Activated naive CD4-positive, alpha-beta T cell treated with anti-CD3 and anti-CD28 coated beads for 36 hours (primary cell): ENCODE measurements around the gene SLC4A7. TPM values are rescaled to one million over a fixed set of nuclear protein-coding genes. Genes with fewer than 3 reads are reported as not detected.

Source experiments
- CTCF ChIA-PET: fragments of 350-600 bp; sonication (Branson Sonifier 250); formaldehyde crosslinking; loops from one replicate; lab custom pipeline; 2021; ENCODE audit warnings: antibody characterized with exemption; lab: Charles Lee
- DNase-seq: peaks from one replicate; pipeline ENCODE4 v3.0.0-alpha.2; 2020
- H3K27ac Mint-ChIP-seq: one replicate; pipeline ENCODE4 v1.8.0; 2021; ENCODE audit warnings: mild to moderate bottlenecking, mixed read lengths
- H3K27me3 Mint-ChIP-seq: one replicate; pipeline ENCODE4 v1.8.0; 2021; ENCODE audit warnings: low read depth, mixed read lengths
- H3K36me3 Mint-ChIP-seq: one replicate; pipeline ENCODE4 v1.8.0; 2021; ENCODE audit warnings: low read depth, mixed read lengths
- H3K4me1 Mint-ChIP-seq: one replicate; pipeline ENCODE4 v1.8.0; 2021; ENCODE audit warnings: low read depth, mixed read lengths
- H3K4me3 Mint-ChIP-seq: one replicate; pipeline ENCODE4 v1.8.0; 2021; ENCODE audit warnings: mild to moderate bottlenecking, moderate library complexity, mixed read lengths
- H3K9me3 Mint-ChIP-seq: one replicate; pipeline ENCODE4 v1.8.0; 2021; ENCODE audit warnings: mixed read lengths
- intact Hi-C: fragments of 100-400 bp; cut with micrococcal nuclease; formaldehyde crosslinking; loops from one replicate; pipeline ENCODE4 v1.15.1; 2023
- total RNA-seq, 2 experiments: library from RNA; stranded (reverse); gene quantifications; one replicate each; pipeline ENCODE4 v1.2.3, GENCODE V29; 2021

Gene SLC4A7
- total RNA-seq, 2 experiments from 2014 or later = 37.0 to 39.0 TPM

DNA sequence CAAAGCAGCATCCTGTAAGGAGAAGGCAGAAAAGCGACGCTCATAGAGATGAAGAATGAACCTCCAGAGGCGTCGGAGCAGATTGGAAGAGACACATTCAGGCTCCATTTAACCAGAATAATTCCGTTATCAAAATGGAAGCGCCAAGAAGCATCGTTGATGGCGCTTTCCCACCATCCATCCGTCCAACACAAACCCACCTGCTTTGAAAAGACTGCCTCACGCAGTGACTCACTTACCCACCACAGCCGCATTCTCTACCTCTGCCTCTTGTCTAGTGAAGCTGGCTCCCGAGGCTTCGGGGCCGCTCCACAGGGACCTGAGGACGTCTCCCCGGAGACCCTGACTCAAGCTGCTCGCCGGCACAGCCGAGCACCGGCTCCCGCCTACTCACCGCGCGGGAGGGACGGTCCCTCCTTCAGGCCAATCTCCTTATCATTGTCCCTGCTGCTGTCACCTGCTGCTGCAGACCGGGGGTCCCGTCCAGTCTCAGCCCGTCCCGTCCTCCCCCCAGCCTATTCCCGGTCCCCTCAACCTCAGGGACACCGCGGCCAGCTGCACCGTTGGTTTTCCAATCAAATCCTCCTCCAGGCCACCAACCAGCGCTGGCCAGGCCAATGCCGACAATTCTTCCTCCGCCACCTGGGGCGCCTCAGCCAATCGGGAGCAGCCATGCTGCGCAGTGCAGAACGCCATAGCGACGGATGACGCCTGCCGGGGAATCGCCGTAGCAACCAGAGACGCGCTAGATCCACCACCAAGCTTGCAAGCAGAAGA lies 115.2 kb downstream of the SLC4A7 start, which contains the start of gene NEK10:
Gene NEK10 (minus strand): TSS at position 553 of the 777 bp plus-strand sequence. CDS start 16,501 bp downstream, outside the sequence.
- H3K27me3 Mint-ChIP-seq = no peaks in the 10 kb centered on the region
- H3K9me3 Mint-ChIP-seq = no peaks in the 10 kb centered on the region
- intact Hi-C loops = loop anchor here (1.0 to 10.0 kb wide), 5 partner anchors 9 to 1584 kb away; partner anchors contain the start of genes AZI2, NGLY1, SLC4A7 and ZCWPW2
- peak within 1 kb of the TSS; percentile 94 for H3K4me3 Mint-ChIP-seq
- peaks cover 13% of the 10 kb centered on the region for H3K4me1 Mint-ChIP-seq
- peak within 1 kb of the TSS; percentile 63 for H3K27ac Mint-ChIP-seq
- DNase-seq = peak; percentile 91
- H3K36me3 Mint-ChIP-seq = no peaks in the 10 kb centered on the region
- CTCF ChIA-PET = interaction anchor here (1.0 kb wide), 1 partner anchor 98 kb away, joined by 5 read pairs; no protein-coding TSS in a partner anchor

DNA sequence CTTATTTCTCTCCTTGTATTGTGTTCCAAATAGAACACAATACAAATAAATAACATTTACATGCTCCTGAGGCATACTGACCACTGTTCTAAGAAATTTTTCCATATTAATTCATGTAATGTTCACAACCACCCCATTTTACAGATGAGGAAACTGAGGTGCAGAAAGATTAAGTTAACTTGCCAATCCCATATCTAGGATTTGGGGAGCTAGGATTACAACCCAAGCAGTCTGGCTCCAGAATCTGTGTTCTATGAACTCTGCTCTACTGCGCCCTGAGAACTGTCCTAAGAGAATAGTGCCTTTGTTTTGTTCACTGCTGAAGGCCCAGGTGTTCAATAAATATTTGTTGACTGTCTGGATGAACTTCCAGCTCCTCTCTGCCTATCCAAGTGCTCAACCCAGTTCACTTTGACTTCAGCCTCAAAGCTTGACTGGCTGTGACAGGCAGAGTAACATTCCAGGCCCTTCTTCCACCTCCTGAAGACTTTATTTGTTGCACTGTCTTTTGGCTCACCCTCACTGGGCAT lies 118.1 kb downstream of the SLC4A7 start:
- H3K4me1 Mint-ChIP-seq = peaks cover 13% of the 10 kb centered on the region
- DNase-seq = no peak
- H3K9me3 Mint-ChIP-seq = no peaks in the 10 kb centered on the region
- H3K36me3 Mint-ChIP-seq = no peaks in the 10 kb centered on the region
- no peak overlapping the region for H3K27ac Mint-ChIP-seq
- no peaks in the 10 kb centered on the region for H3K27me3 Mint-ChIP-seq
- H3K4me3 Mint-ChIP-seq = no peak overlapping the region
- CTCF ChIA-PET = interaction anchor here (0.7 to 1.2 kb wide), 3 partner anchors 11 to 43 kb away, joined by 3 to 5 read pairs (median 4); no protein-coding TSS in a partner anchor
- intact Hi-C loops = loop anchor here (10.0 kb wide), 2 partner anchors 539 to 1581 kb away; partner anchors contain the start of gene NGLY1

DNA sequence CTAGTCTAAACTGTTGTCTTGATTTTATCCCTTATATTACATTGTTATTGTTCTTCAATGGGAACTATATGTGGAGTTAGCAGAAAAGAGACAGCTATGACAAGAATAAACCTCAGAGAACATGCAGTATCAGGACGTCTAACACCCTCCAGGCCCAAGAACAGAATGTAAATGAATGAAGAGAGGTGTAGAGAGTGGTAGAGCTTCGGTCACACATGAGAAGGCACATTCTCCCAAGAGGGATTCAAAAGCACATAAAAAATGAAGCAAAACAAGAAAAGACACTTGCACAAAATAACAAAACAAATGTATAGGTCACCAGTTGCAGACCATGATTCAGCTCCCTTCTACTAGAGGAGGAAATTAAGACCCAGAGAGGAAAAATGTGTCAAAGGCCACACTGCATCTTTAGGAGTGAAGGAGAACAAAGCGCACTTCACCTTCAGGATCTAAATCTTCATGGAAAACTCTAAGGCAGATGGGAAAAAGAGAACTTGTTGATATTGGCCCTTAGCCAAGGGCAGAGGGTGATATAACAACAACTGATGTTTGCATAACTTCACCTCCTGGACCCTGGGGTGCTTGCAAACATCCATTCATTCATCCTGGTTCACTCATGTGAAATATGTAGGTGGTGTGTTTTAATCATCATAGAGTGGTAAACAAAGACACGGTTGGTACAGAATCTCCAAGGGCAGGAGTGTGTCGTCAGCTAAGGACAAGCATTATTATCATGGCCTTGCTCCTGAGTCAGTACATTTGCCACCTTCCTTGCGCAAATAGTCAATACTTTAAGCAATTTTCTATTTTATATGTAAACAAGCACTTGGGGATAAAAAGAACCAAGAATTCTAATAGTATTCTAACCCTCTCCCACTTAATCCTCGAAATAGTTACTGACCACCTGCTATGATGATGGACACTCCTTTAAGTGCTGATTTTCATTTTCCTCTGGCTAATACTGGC lies 123.8 kb downstream of the SLC4A7 start:
- Mint-ChIP-seq H3K4me1 (peaks cover 15% of the 10 kb centered on the region), H3K27me3 (no peaks in the 10 kb centered on the region), H3K4me3 (no peak overlapping the region), H3K27ac (no peak overlapping the region), H3K36me3 (no peaks in the 10 kb centered on the region), H3K9me3 (no peaks in the 10 kb centered on the region)
- intact Hi-C loops = loop anchor here (10.0 kb wide), 2 partner anchors 544 to 1576 kb away; partner anchors contain the start of gene NGLY1
- CTCF ChIA-PET = interaction anchor here (1.3 kb wide), 1 partner anchor 107 kb away, joined by 3 read pairs; no protein-coding TSS in a partner anchor
- no peak for DNase-seq

DNA sequence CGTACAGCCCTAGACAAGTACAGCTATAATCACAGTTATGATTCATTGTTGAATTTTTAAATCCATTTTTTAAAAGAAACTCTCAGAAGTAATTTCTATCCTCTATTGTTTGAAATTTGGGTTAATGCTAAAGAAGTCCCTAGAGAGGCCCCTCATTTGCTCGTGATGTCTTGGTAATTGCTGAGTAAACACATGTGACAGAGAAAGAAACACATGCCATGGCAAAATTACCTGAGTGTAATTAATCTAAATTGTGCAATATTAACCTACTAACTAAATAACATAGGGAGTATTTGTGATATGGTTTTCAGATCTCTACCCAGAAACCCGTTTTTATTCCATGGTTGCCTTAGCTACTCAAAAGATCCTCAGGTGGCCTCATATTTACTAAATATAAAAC lies 125.8 kb downstream of the SLC4A7 start:
- H3K27ac Mint-ChIP-seq = no peak overlapping the region
- H3K27me3 Mint-ChIP-seq = no peaks in the 10 kb centered on the region
- H3K4me1 Mint-ChIP-seq = peaks cover 15% of the 10 kb centered on the region
- no peak for DNase-seq
- CTCF ChIA-PET = interaction anchor here (0.5 to 1.6 kb wide), 10 partner anchors 10 to 322 kb away, joined by 3 to 7 read pairs (median 4); no protein-coding TSS in a partner anchor
- H3K9me3 Mint-ChIP-seq = no peaks in the 10 kb centered on the region
- intact Hi-C loops = loop anchor here (5.0 kb wide), 2 partner anchors 124 to 969 kb away; partner anchors contain the start of gene SLC4A7
- H3K4me3 Mint-ChIP-seq = no peak overlapping the region
- no peaks in the 10 kb centered on the region for H3K36me3 Mint-ChIP-seq

DNA sequence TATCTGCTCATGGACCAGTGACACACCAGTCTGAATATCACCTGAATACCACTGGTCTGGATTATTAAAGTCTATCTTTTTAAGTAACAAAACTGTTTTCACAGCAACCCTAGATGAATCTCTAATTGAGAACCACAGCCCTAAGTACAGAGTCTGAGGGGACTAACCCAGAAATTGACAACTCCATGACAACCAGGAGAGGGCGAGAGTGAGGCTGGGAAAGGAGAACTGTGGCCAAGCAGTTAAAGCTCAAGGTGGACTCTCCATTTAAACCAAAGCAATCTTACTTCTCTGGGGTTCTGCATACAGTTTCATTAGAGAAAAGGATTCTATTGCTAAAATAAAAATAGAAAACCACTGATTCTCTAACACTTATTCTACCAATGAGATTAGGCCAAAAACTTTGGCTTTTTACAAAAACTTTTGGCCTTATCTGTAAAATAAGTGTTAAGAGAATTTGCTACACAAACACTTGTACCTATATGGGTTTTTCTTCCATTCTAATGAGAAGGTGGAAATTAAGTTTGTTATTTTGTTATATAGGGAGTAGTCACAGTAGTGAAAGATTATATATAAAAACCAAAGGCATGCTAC lies 126.4 kb downstream of the SLC4A7 start:
- Mint-ChIP-seq H3K36me3 (no peaks in the 10 kb centered on the region), H3K27ac (no peak overlapping the region), H3K27me3 (no peaks in the 10 kb centered on the region), H3K4me3 (no peak overlapping the region), H3K9me3 (no peaks in the 10 kb centered on the region), H3K4me1 (peaks cover 15% of the 10 kb centered on the region)
- DNase-seq = peak; percentile 79
- CTCF ChIA-PET = interaction anchor here (0.5 to 1.6 kb wide), 11 partner anchors 9 to 323 kb away, joined by 3 to 7 read pairs (median 4); no protein-coding TSS in a partner anchor
- intact Hi-C loops = loop anchor here (1.0 to 5.0 kb wide), 4 partner anchors 110 to 970 kb away; partner anchors contain the start of gene SLC4A7

DNA sequence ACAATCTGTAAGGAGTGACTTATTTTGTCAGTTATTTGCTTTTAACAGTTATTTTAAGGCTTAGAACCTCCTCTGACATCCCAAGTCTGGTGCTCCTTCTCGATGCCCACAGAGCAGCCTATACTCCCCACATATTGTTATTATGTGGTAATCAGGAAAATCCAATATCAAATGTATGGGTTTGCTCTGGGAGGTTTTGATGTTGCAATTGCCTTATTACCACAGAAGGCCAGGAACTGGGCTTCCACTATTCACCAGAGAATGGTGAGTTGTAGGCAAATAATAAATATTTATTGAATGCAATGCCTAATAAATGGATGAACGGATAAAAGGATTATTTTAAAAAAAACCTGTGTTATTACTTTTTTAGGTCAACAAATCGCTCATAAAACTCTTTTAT lies 127.2 kb downstream of the SLC4A7 start:
- Mint-ChIP-seq H3K27ac (no peak overlapping the region), H3K36me3 (no peaks in the 10 kb centered on the region), H3K4me1 (peaks cover 15% of the 10 kb centered on the region), H3K4me3 (no peak overlapping the region), H3K27me3 (no peaks in the 10 kb centered on the region), H3K9me3 (no peaks in the 10 kb centered on the region)
- intact Hi-C loops = loop anchor here (1.0 to 5.0 kb wide), 4 partner anchors 110 to 970 kb away; partner anchors contain the start of gene SLC4A7
- CTCF ChIA-PET = no interaction called here
- DNase-seq = no peak

DNA sequence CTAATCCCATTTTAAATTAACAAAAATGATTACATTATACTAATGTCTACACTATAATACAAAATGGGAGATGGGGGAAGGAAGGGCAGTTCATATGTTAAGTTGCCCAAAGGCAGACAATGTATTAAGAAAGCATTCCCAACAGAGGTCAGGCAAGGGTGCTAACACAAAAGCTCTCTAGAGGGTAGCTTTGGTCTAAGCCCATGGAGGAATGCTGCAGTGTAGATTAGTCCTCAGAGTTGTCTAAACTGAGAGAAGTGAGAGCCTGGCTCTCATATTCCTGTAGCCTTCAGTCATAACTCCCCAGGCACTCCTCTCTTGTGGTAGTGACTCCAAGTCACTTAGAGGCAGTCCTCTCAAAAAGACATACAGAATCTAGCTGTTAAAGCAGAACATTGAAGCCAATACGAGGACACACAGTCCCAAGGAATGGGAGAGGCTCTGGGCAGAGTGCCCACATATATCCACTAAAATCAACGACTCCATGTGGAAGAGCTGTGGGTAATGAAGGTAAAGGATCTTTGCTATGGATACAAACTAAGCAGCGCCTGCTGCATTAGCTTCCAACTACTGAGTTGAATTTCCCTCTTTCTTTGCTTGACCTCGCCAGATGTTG lies 129.5 kb downstream of the SLC4A7 start:
- intact Hi-C loops = loop anchor here (5.0 kb wide), 2 partner anchors 128 to 973 kb away; partner anchors contain the start of gene SLC4A7
- CTCF ChIA-PET = interaction anchor here (1.3 to 1.8 kb wide), 3 partner anchors 11 to 326 kb away, joined by 3 to 5 read pairs (median 5); no protein-coding TSS in a partner anchor
- no peak overlapping the region for H3K27ac Mint-ChIP-seq
- no peak for DNase-seq
- no peaks in the 10 kb centered on the region for H3K36me3 Mint-ChIP-seq
- H3K4me3 Mint-ChIP-seq = no peak overlapping the region
- H3K9me3 Mint-ChIP-seq = no peaks in the 10 kb centered on the region
- peaks cover 13% of the 10 kb centered on the region for H3K4me1 Mint-ChIP-seq
- no peaks in the 10 kb centered on the region for H3K27me3 Mint-ChIP-seq

DNA sequence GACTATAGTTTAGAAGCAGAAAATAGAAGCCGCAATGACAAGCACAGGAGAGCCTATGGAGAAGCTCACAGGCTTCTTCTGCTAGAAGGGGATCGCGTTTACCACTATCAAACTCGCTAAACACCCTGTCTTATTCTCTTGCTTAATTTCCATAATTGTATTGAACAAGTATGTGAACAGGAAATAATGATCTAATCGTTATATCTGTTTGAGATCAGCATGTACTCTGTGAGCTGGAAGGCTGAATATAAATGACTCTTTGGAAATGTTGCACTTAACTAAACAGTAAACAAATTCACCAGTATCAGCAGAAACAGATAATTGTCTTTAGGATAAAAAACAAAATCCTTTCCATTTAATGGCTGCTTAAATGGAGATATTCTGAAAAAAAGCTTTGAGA lies 130.0 kb downstream of the SLC4A7 start:
- Mint-ChIP-seq H3K4me1 (peaks cover 10% of the 10 kb centered on the region), H3K9me3 (no peaks in the 10 kb centered on the region), H3K4me3 (no peak overlapping the region), H3K36me3 (no peaks in the 10 kb centered on the region), H3K27me3 (no peaks in the 10 kb centered on the region), H3K27ac (no peak overlapping the region)
- CTCF ChIA-PET = interaction anchor here (1.3 to 1.8 kb wide), 3 partner anchors 11 to 327 kb away, joined by 3 to 5 read pairs (median 5); no protein-coding TSS in a partner anchor
- intact Hi-C loops = no loop called here
- no peak for DNase-seq

DNA sequence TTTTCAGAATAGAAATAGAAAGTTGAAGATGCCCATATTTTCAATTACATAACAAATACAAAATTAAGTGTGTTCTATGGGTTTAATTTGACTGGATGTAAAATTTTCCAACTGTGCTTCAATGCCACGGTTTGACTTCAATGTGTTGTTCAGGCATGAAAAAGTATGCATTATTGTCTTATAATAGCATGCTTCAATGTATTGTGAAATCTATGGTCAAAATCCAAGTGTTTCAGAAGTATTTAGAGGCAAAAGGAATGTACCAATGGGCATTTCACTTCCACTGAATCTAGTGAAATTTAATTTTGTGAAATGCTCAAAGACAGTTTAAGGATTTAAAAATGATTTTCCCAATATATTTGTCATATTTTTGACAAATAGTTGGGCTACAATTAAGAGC lies 131.0 kb downstream of the SLC4A7 start:
- no peak overlapping the region for H3K27ac Mint-ChIP-seq
- H3K9me3 Mint-ChIP-seq = no peaks in the 10 kb centered on the region
- peaks cover 3% of the 10 kb centered on the region for H3K4me1 Mint-ChIP-seq
- DNase-seq = no peak
- CTCF ChIA-PET = interaction anchor here (1.3 kb wide), 1 partner anchor 219 kb away, joined by 3 read pairs; no protein-coding TSS in a partner anchor
- H3K4me3 Mint-ChIP-seq = no peak overlapping the region
- H3K36me3 Mint-ChIP-seq = no peaks in the 10 kb centered on the region
- intact Hi-C loops = no loop called here
- H3K27me3 Mint-ChIP-seq = no peaks in the 10 kb centered on the region

DNA sequence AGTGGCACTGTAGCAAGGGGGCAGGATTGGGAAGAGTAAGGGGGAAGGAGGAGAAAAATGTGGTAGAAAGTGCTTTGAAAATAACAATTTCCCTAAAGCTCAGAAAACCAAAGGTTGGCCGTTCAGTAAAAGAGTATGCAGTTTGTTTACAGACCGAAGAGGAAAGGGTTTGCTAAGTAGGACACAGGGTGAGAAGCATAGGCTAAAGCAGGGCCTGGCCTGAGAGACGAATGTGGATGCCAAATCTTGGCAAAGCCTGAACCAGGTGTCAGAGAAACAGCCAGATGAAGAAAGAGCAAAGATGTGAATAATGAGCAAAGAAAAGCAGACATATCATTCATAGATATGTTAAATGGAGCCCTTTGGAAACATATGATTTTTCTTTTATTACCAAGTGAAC lies 132.1 kb downstream of the SLC4A7 start:
- H3K27ac Mint-ChIP-seq = no peak overlapping the region
- peaks cover 3% of the 10 kb centered on the region for H3K4me1 Mint-ChIP-seq
- H3K4me3 Mint-ChIP-seq = no peak overlapping the region
- intact Hi-C loops = no loop called here
- no peak for DNase-seq
- no peaks in the 10 kb centered on the region for H3K9me3 Mint-ChIP-seq
- H3K27me3 Mint-ChIP-seq = no peaks in the 10 kb centered on the region
- H3K36me3 Mint-ChIP-seq = no peaks in the 10 kb centered on the region
- CTCF ChIA-PET = no interaction called here

DNA sequence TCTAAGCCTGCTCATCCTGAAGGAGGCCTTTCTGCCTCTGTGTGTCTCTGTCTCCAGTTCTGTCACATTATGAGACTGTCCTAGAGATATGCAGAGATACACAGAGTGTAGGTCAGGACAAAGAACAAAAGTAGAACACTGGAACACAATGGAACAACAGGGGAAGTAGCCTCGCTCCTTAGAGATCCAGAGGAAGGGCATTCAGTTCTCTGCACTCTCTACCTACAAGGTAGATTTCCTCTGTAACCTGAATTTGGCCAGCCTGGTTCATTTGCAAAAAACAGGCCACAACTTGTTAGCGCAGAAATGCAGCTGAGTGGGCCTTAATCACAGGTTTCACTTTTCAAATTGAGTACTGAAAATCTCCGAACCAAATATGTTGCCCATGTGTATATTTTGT lies 134.4 kb downstream of the SLC4A7 start:
- CTCF ChIA-PET = interaction anchor here (1.1 kb wide), 1 partner anchor 968 kb away, joined by 3 read pairs; no protein-coding TSS in a partner anchor
- H3K4me1 Mint-ChIP-seq = peaks cover 3% of the 10 kb centered on the region
- no peak for DNase-seq
- H3K27me3 Mint-ChIP-seq = no peaks in the 10 kb centered on the region
- H3K9me3 Mint-ChIP-seq = no peaks in the 10 kb centered on the region
- H3K36me3 Mint-ChIP-seq = no peaks in the 10 kb centered on the region
- H3K27ac Mint-ChIP-seq = no peak overlapping the region
- intact Hi-C loops = no loop called here
- H3K4me3 Mint-ChIP-seq = no peak overlapping the region
